ENCODE data around the gene CHD5.
"Not testable (repeated sequence)": the region's sequence is repeated elsewhere in the genome, so short reads cannot be mapped to it uniquely, and the experiment has no call there.

The CHD5 gene

GRCh38 chr1:6180268-6180706 is at the start of gene CHD5:
Gene CHD5 (minus strand): TSS chr1:6180321. CDS start chr1:6180023, 298 bp downstream.
- no peak for DNase-seq (ENCODE audit: low spot score)

DNA sequence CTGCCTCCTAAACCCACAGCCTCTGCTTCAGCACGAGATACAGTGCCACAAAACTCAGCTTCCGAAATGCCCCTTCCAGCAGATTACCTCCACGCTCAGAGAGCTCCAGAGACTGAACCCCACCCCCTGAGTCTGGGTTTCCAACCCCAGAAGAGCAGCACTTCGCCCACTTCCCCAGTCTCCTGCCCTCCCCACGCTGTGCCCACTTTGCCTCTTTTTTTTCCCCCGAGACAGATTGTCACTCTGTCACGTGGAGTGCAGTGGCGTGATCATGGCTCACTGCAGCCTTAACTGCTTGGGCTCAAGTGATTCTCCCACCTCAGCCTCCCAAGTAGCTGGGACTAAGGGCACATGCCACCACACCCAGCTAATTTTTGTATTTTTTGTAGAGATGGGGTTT is 45.5 kb upstream of the CHD5 start:
- DNase-seq (ENCODE audit: low spot score), result no peak

GRCh38 chr1:6224718-6225117 is 44.6 kb upstream of the CHD5 start:
- no peak for DNase-seq (ENCODE audit: low spot score)

DNA sequence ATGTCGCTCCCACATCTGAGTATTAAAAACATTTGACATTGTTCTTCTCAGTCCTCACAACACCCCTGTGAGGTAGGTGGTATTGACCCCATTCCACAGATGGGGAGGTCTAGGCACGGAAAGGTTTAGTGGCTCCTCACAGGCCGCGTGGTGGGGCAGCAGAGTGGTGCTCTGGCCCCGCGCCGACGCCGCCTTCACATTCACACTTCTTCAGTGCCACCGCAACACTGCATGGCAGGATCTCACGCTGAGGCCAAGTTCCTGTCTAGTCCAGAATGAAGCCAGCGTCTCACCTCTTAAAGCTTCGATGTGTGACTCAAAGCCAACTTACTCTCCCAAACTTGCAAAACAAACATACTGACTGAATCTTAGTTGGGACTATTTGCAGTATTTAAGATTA is 43.5 kb upstream of the CHD5 start:
- no peak for DNase-seq (ENCODE audit: low spot score)

DNA sequence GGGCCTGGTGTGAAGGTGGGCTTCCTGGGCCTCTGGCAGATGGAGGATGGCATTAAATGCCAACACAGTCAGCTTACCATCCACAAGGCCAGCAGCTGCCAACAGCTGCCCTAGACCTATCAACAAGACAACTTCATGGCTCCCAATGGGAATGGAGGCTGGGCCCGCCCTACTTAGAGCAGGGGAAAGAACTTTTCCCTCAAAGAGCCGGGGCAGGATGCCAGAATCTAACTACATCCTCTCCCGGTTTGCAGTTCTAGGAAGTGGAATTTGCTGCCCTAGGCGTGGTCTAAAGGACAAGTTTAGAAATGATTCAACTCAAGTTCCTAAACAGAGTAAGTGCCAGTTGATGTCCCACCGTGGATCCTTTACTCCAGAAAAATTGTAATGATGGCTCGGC is 42.5 kb upstream of the CHD5 start:
- DNase-seq (ENCODE audit: low spot score), result no peak

- DNase-seq (ENCODE audit: low spot score), result no peak
Observed at GRCh38 chr1:6221210-6221784, 41.2 kb upstream of the CHD5 start.

GRCh38 chr1:6220236-6220635 is 40.1 kb upstream of the CHD5 start:
- DNase-seq (ENCODE audit: low spot score), result no peak

- not testable (repeated sequence) for DNase-seq (ENCODE audit: low spot score)
Observed at GRCh38 chr1:6219641-6220040, 39.5 kb upstream of the CHD5 start.

GRCh38 chr1:6218375-6219164 is 38.4 kb upstream of the CHD5 start:
- no peak for DNase-seq (ENCODE audit: low spot score)

DNA sequence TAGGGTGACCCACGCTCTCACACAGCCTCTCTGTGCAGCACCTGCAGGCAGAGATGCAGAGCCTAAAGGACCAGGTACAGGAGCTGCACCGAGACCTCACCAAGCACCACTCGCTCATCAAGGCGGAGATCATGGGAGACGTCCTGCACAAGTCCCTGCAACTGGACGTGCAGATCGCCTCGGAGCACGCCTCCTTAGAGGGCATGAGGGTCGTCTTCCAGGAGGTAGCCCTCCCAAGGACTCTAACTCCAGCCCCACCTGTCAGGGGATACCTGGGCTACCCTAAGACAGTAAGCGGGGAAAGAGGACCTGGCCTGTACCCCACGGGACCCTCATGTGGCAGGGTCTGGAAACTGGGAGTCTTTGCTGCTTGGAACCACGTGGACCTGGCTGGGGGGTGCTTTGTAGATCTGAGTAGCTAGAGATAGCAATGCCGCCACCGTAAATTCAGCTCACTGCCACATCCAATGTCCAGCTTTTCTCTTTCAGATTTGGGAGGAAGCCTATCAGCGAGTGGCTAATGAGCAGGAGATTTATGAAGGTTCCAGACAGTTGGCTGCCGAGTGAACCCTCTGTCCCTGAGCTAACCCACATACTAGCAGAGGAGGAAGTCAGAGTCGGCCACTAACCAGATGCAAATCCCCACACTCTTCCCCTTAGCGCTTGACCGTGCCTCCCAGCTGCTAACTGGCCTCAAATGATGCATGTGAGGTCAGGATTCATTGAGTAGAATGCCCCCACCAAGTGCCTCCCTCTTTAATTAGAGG is 32.3 kb upstream of the CHD5 start:
- DNase-seq (ENCODE audit: low spot score), result no peak

- DNase-seq (ENCODE audit: low spot score), result no peak
Observed at GRCh38 chr1:6211731-6212130, 31.6 kb upstream of the CHD5 start.

GRCh38 chr1:6210591-6211355 is 30.7 kb upstream of the CHD5 start:
- no peak for DNase-seq (ENCODE audit: low spot score)

DNA sequence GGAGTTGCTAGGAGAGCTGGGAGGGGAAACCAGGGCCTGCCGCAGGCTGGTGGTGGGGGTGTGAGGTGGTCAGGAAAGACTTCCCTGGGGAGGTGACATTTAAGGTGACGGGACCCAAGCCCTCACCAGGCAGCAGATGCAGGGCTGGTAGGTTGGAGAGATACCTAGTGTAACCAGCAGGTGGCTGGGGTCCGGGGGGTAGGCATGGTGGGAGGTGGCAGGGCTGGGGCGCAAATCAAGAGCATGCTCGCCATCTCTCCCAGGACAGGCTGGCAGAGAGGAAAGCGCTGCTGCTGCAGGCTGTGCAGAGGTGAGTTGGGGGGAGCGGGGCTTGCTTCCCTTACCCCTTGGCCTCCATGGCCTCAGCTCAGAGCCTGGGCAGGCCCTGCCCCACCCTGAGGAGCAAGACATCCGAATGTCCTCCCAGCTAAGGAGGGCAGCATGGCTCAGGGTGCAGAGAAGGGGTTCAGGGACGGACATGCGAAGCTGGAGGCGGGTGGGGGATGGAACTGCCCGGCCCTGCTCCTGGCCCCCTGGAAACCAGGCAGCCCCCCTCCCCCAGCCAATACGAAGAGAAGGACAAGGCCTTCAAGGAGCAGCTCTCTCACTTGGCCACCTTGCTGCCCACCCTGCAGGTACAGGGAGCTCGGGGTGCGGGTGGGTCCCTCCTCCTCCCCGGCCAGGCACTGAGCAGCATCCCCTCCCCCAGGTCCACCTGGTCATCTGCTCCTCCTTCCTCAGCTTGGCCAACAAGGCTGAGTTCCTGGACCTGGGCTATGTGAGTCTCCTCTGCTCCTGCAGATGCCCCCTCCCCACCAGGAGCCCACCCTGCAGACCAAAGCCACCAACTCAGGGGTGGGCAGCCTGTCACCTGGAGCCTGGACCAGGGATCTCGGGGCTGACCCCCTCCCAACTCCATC is 29.8 kb upstream of the CHD5 start:
- peak; percentile 61 for DNase-seq (ENCODE audit: low spot score)

- DNase-seq (ENCODE audit: low spot score), result peak; percentile 79
Observed at GRCh38 chr1:6208723-6209660, 28.9 kb upstream of the CHD5 start.

DNA sequence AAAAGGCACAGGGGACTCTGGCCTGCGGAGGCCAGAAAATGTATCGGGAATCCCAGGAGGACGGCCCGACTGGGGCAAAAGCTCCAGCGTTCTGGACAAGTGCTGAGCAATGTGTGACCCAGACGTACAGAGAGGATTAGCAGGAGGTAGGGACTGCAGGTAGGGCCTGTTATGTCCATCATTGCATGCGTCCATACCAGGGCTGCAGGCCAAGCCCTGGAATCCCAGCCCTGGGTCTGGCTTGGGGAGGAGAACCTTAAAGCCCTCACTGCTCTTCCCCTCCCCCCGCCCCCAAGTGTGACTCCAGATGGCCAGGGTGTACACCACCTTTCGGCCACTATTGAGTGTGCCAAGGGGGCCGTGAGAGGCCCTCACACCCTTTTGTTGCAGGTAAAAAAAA is 27.8 kb upstream of the CHD5 start:
- no peak for DNase-seq (ENCODE audit: low spot score)

- no peak for DNase-seq (ENCODE audit: low spot score)
Observed at GRCh38 chr1:6207075-6207885, 27.2 kb upstream of the CHD5 start.

GRCh38 chr1:6206520-6206855 is 26.4 kb upstream of the CHD5 start:
- no peak for DNase-seq (ENCODE audit: low spot score)

DNA sequence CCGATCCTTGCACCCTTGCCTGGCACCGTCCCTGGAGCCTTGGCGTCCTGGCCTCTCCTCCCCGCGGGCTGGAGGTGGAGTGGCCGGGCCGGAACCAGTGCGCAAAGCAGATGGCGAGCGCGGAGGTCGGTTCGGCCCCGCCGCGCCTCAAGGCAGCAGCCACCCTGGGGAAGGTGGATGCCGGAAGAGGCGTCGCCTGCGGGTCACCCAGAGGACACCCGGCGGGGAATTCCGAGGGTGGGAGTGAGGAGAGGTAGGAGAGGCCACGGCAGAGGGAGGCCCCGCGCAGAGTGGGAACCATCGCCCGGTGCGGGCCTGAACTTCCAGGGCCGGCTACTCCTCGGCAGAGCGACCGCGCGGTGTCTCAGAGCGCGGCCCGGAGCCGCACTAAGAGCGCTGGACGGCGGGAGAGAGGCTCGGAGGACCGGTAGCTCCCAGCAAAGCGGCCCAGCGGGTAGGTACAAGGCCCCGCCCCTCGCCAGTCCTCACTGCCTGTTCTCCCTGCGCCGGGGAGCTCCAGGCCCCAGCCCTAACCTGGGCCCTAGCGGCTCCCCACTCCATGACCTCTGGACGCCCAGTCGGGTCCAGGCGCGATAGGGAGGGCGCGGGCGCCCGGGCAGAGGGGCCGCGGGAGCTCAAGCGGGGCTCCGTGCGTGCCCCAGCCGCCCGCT is 25.9 kb upstream of the CHD5 start, which contains the start of gene RNF207:
Gene RNF207, plus strand, starts transcription at position 271 of the 671 bp plus-strand sequence. CDS start 417 bp downstream, outside the sequence.
- DNase-seq (ENCODE audit: low spot score), result peak; percentile 80

GRCh38 chr1:6202256-6202655 is 22.1 kb upstream of the CHD5 start:
- DNase-seq (ENCODE audit: low spot score), result no peak
